GM12878 (cell line): ENCODE data around the gene HMBS. TPM values are rescaled to one million over a fixed set of nuclear protein-coding genes. Genes with fewer than 3 reads are reported as not detected.

Experiments used
- ATAC-seq: fragments of 200-7000 bp; cut with Tn5 transposase; 3 replicates; pipeline ENCODE4 v1.9.1; 2020; ENCODE audit warnings: mild to moderate bottlenecking, moderate library complexity
- BruUV-seq: library from RNA; stranded (reverse); fragments of 400-500 nt; replicated peaks from 2 replicates; lab custom pipeline; 2021; lab: Mats Ljungman, UMichigan
- CTCF ChIA-PET: fragments of 300-600 bp; sonication (Branson Sonifier 250); formaldehyde crosslinking; extraction: SDS; loops from one replicate; lab custom pipeline; 2021; ENCODE audit warnings: inconsistent platforms; lab: Yijun Ruan, JAX
- POLR2A ChIA-PET: fragments of 350-600 bp; formaldehyde crosslinking; extraction: SDS; loops from one replicate; lab custom pipeline; 2021; ENCODE audit warnings: inconsistent platforms; lab: Charles Lee
- RAD21 ChIA-PET: fragments of 300-600 bp; sonication (Branson Sonifier 250); formaldehyde crosslinking; loops from one replicate; lab custom pipeline; 2023; ENCODE audit warnings: antibody characterized with exemption; ENCODE audit not compliant: unreplicated experiment; lab: Charles Lee
- SMC1A ChIA-PET: fragments of 300-600 bp; sonication (Branson Sonifier 250); formaldehyde crosslinking; loops from one replicate; lab custom pipeline; 2023; ENCODE audit not compliant: unreplicated experiment, uncharacterized antibody; lab: Charles Lee
- DNase-seq: peaks from one replicate; pipeline ENCODE4 v3.0.0-alpha.2; 2011; ENCODE audit warnings: low read depth, low spot score
- FAIRE-seq: peaks from 3 replicates; lab custom pipeline; 2011; peaks lifted over from hg19 to GRCh38; lab: Jason Lieb, UNC
- H2AFZ ChIP-seq: 2 replicates; pipeline ENCODE4 v1.6.0; 2011; ENCODE audit warnings: low read depth, low read length, control low read depth; ENCODE audit not compliant: control insufficient read depth
- H3K27ac ChIP-seq: 2 replicates; pipeline ENCODE4 v1.5.1; 2011; ENCODE audit warnings: control low read depth; ENCODE audit not compliant: control insufficient read depth, insufficient read depth
- H3K27me3 ChIP-seq, 2 experiments: replicated peaks in 1 of 2; 2 replicates each; pipeline versions ENCODE4 v1.6.0 to v1.6.1; 2011; ENCODE audit warnings: low read length in 1 of 2; ENCODE audit not compliant: control insufficient read depth in 2 of 2, insufficient read depth in 2 of 2
- H3K36me3 ChIP-seq, 2 experiments: 2 replicates each; pipeline ENCODE4 v1.5.1; 2011; ENCODE audit warnings: low read length in 1 of 2; ENCODE audit not compliant: control insufficient read depth in 2 of 2, insufficient read depth in 2 of 2
- H3K4me1 ChIP-seq: 2 replicates; pipeline ENCODE4 v1.6.1; 2011; ENCODE audit warnings: mild to moderate bottlenecking, low read length, moderate library complexity, mixed read lengths; ENCODE audit not compliant: control insufficient read depth, insufficient read depth
- H3K4me2 ChIP-seq: 2 replicates; pipeline ENCODE4 v1.6.0; 2011; ENCODE audit warnings: control low read depth; ENCODE audit not compliant: control insufficient read depth, insufficient read depth
- H3K4me3 ChIP-seq: fragments of 200-600 bp; sonication (generic); 2 replicates; pipeline ENCODE4 v1.5.1; 2016
- H3K79me2 ChIP-seq: 2 replicates; pipeline ENCODE4 v1.6.0; 2011; ENCODE audit warnings: low read length; ENCODE audit not compliant: control insufficient read depth, insufficient read depth
- H3K9ac ChIP-seq: 2 replicates; pipeline ENCODE4 v1.8.0; 2011; ENCODE audit warnings: low read length, control low read depth, mixed read lengths; ENCODE audit not compliant: control insufficient read depth, insufficient read depth
- H3K9me3 ChIP-seq: replicated peaks from 3 replicates; pipeline ENCODE4 v1.5.1; 2011; ENCODE audit warnings: mild to moderate bottlenecking, low read length; ENCODE audit not compliant: control insufficient read depth, insufficient read depth
- H4K20me1 ChIP-seq: 2 replicates; pipeline ENCODE4 v1.6.0; 2011; ENCODE audit not compliant: control insufficient read depth, insufficient read depth
- CBX3 ChIP-seq: fragments of 200-600 bp; sonication (generic); IDR thresholded peaks from 2 replicates; pipeline ENCODE4 v1.6.1; 2016; ENCODE audit warnings: low read depth, borderline replicate concordance
- IRF4 ChIP-seq: IDR thresholded peaks from 2 replicates; pipeline ENCODE4 v1.6.1; 2011; ENCODE audit warnings: low read depth, low read length
- MEF2B ChIP-seq: fragments of 450-650 bp; IDR thresholded peaks from 2 replicates; pipeline ENCODE4 v1.6.1; 2018; ENCODE audit warnings: mild to moderate bottlenecking, moderate library complexity; ENCODE audit not compliant: partially characterized antibody, poor library complexity, severe bottlenecking
- NR2F1 ChIP-seq: fragments of 450-650 bp; conservative IDR thresholded peaks from 2 replicates; pipeline ENCODE4 v1.6.1; 2017; ENCODE audit warnings: mild to moderate bottlenecking
- PML ChIP-seq: IDR thresholded peaks from 2 replicates; pipeline ENCODE4 v1.6.1; 2012; ENCODE audit warnings: low read length, inconsistent platforms
- POU2F2 ChIP-seq: IDR thresholded peaks from 3 replicates; pipeline ENCODE4 v1.6.1; 2011; ENCODE audit warnings: low read depth, mild to moderate bottlenecking, low read length, borderline replicate concordance
- RAD21 ChIP-seq: IDR thresholded peaks from 2 replicates; pipeline ENCODE4 v1.6.1; 2011; ENCODE audit warnings: mild to moderate bottlenecking, low read depth, low read length, moderate library complexity; ENCODE audit not compliant: insufficient read depth
- RAD51 ChIP-seq: fragments of 450-650 bp; IDR thresholded peaks from 2 replicates; pipeline ENCODE4 v1.6.1; 2016; ENCODE audit warnings: moderate library complexity, mild to moderate bottlenecking, inconsistent platforms
- TCF3 ChIP-seq: IDR thresholded peaks from 2 replicates; pipeline ENCODE4 v1.6.1; 2012; ENCODE audit warnings: low read depth, mild to moderate bottlenecking, low read length, borderline replicate concordance; ENCODE audit not compliant: insufficient read depth
- ZBED1 ChIP-seq: IDR thresholded peaks from 2 replicates; pipeline ENCODE4 v1.6.1; 2016; ENCODE audit warnings: borderline replicate concordance
- ZNF274 ChIP-seq: IDR thresholded peaks from one replicate; pipeline ENCODE4 v1.8.0; 2011; ENCODE audit not compliant: insufficient read length, insufficient read depth
- ZNF384 ChIP-seq: IDR thresholded peaks from 2 replicates; pipeline ENCODE4 v1.6.1; 2012; ENCODE audit warnings: low read depth, mild to moderate bottlenecking, low read length, improper control_type of control experiment, borderline replicate concordance
- ZNF622 ChIP-seq: fragments of 450-650 bp; IDR thresholded peaks from 2 replicates; pipeline ENCODE4 v1.6.1; 2017; ENCODE audit warnings: mild to moderate bottlenecking, inconsistent platforms
- whole genome bisulfite sequencing: methylation state at CpG from one replicate; pipeline ENCODE4 v1.1.6; 2016; ENCODE audit warnings: low lambda C conversion rate; ENCODE audit not compliant: insufficient replicate concordance, insufficient coverage; ENCODE audit errors: missing lambda C conversion rate; 5-methylcytosine and 5-hydroxymethylcytosine counted together
- in situ Hi-C: fragments of 300-500 bp; cut with MboI; formaldehyde crosslinking; loops from 9 replicates; pipeline ENCODE4 v1.14.3; 2018; ENCODE audit warnings: mixed read lengths
- intact Hi-C: fragments of 100-400 bp; cut with micrococcal nuclease; formaldehyde crosslinking; loops from one replicate; pipeline ENCODE4 v1.14.2; 2022; ENCODE audit not compliant: unreplicated experiment
- polyA plus RNA-seq, 11 experiments: library from polyadenylated mRNA; depleted of rRNA in 4 of 11; unstranded in 6 of 11; stranded (reverse) in 5 of 11; fragments of >200 nt; fragmentation: Nextera tagmentation in 4 of 11; fragmentation: Illumina TruSeq in 1 of 11; extraction: Ambion mirVana in 4 of 11; extraction: Trizol in 1 of 11; gene quantifications; 1 replicate in 1 of 11; 2 replicates in 10 of 11; pipeline versions ENCODE4 v1.2.1 to v1.2.3, GENCODE V29; 2011 to 2016; ENCODE audit warnings: inconsistent platforms in 2 of 11, missing spikeins in 2 of 11, low read depth in 1 of 11
- total RNA-seq, 4 experiments: library from RNA; depleted of rRNA in 3 of 4; stranded (reverse); fragments of >200 nt in 3 of 4; fragmentation: Illumina TruSeq in 1 of 4; extraction: Trizol in 1 of 4; gene quantifications; 2 replicates each; pipeline versions ENCODE4 v1.2.1 to v1.2.3, GENCODE V29; 2013 to 2021
- TF ChIP-seq, protein P1 (sequence below): IDR thresholded peaks from 2 replicates; pipeline ENCODE4 v1.6.1; 2011; ENCODE audit warnings: low read depth, low read length, improper control_type of control experiment, borderline replicate concordance
- TF ChIP-seq, protein P2 (sequence below): IDR thresholded peaks from 2 replicates; pipeline ENCODE4 v1.6.1; 2012; ENCODE audit warnings: low read depth, low read length, improper control_type of control experiment
- TF ChIP-seq, protein P3 (sequence below): fragments of 450-650 bp; formaldehyde crosslinking; IDR thresholded peaks from 2 replicates; pipeline ENCODE4 v1.4.0; 2022; ENCODE audit warnings: mild to moderate bottlenecking, moderate library complexity
- TF ChIP-seq, protein P4 (sequence below): IDR thresholded peaks from 2 replicates; pipeline ENCODE4 v1.6.1; 2011; ENCODE audit warnings: borderline replicate concordance, low read depth, mild to moderate bottlenecking, moderate library complexity, mixed read lengths, low read length; ENCODE audit not compliant: insufficient read depth; ENCODE audit errors: extremely low read length

HMBS gene
- total and polyA plus RNA-seq, 10 of the 15 experiments (the other 5 are each of a cell fraction or from before 2014, with no cell fraction given): 17.7 to 96.7 (median 49.7) TPM

DNA sequence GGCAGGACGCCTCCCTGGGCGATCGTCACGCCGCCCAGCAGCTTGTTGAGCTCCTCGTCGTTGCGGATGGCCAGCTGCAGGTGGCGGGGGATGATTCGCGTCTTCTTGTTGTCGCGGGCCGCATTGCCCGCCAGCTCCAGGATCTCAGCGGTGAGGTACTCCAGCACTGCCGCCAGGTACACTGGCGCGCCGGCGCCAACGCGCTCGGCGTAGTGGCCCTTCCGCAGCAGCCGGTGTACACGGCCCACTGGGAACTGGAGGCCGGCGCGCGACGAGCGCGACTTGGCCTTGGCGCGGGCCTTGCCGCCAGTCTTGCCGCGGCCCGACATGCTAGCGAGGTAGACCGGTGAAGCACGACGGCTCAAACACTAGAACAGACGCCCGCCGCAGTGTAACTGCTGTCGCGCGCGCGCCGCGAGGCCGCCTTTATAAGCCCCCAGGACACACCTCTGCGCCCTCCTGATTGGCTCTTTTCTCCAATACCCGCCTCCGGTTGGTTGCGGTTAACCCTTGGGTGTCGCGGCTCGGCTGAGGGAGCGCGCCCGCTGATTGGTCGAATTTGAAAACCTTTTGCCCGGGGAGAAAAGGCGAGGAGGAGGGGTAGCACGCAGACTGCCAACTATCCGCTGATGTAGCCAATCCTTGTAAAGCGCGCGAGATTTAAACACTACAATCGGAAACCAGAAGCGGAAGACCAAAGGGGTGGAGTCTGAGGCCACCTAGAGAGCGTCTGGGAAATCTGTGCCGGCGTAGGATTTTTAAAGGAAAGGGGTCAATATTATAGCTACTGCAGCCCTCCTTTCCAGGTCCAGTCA, 10.6 kb downstream of the HMBS start:
- CTCF ChIA-PET: interaction anchor here (0.5 to 2.4 kb wide), 12 partner anchors 10 to 230 kb away, joined by 3 to 11 read pairs (median 3); partner anchors contain the start of genes C2CD2L, HINFP, HMBS and VPS11
- 2% methylated on average over 65 of the region's 79 CpGs for WGBS
- TF ChIP-seq, protein P1, sequence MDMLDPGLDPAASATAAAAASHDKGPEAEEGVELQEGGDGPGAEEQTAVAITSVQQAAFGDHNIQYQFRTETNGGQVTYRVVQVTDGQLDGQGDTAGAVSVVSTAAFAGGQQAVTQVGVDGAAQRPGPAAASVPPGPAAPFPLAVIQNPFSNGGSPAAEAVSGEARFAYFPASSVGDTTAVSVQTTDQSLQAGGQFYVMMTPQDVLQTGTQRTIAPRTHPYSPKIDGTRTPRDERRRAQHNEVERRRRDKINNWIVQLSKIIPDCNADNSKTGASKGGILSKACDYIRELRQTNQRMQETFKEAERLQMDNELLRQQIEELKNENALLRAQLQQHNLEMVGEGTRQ: no peak
- TF ChIP-seq, protein P2, sequence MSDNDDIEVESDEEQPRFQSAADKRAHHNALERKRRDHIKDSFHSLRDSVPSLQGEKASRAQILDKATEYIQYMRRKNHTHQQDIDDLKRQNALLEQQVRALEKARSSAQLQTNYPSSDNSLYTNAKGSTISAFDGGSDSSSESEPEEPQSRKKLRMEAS: 0 out of 2 replicates have a peak, but pooled peaks have one; percentile 26
- TF ChIP-seq IRF4 (no peak), RAD21 (no peak), ZNF384 (no peak), MEF2B (no peak), POU2F2 (peak; percentile 98), NR2F1 (0 out of 2 replicates have a peak, but pooled peaks have one; percentile 15), ZNF274 (no peak), PML (peak; percentile 100), ZNF622 (no peak), RAD51 (no peak), CBX3 (no peak), TCF3 (peak; percentile 94; the same call in 1 of the 2 replicates), ZBED1 (peak; percentile 97)
- TF ChIP-seq, protein P3, sequence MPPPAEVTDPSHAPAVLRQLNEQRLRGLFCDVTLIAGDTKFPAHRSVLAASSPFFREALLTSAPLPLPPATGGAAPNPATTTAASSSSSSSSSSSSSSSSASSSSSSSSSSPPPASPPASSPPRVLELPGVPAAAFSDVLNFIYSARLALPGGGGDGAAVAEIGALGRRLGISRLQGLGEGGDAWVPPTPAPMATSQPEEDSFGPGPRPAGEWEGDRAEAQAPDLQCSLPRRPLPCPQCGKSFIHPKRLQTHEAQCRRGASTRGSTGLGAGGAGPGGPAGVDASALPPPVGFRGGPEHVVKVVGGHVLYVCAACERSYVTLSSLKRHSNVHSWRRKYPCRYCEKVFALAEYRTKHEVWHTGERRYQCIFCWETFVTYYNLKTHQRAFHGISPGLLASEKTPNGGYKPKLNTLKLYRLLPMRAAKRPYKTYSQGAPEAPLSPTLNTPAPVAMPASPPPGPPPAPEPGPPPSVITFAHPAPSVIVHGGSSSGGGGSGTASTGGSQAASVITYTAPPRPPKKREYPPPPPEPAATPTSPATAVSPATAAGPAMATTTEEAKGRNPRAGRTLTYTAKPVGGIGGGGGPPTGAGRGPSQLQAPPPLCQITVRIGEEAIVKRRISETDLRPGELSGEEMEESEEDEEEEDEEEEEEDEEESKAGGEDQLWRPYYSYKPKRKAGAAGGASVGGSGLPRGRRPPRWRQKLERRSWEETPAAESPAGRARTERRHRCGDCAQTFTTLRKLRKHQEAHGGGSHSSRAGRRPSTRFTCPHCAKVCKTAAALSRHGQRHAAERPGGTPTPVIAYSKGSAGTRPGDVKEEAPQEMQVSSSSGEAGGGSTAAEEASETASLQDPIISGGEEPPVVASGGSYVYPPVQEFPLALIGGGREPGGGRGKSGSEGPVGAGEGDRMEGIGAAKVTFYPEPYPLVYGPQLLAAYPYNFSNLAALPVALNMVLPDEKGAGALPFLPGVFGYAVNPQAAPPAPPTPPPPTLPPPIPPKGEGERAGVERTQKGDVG (CRISPR knock-in tag): no peak
- TF ChIP-seq, protein P4, sequence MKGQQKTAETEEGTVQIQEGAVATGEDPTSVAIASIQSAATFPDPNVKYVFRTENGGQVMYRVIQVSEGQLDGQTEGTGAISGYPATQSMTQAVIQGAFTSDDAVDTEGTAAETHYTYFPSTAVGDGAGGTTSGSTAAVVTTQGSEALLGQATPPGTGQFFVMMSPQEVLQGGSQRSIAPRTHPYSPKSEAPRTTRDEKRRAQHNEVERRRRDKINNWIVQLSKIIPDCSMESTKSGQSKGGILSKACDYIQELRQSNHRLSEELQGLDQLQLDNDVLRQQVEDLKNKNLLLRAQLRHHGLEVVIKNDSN: no peak

More for the DNA sequence above, 10.6 kb downstream of the HMBS start:
- TSS peak; percentile 84 for BruUV-seq
- Histone ChIP-seq H4K20me1 (no peaks in the 10 kb centered on the region), H3K36me3 (peaks cover 14 to 16% of the 10 kb centered on the region in 2 experiments), H3K9me3 (no peaks in the 10 kb centered on the region), H3K4me1 (peaks cover 25% of the 10 kb centered on the region), H3K4me3 (peak overlapping the region; percentile 83), H3K9ac (peak overlapping the region; percentile 88), H2AFZ (no peak overlapping the region), H3K27ac (peak overlapping the region; percentile 60), H3K79me2 (peaks cover 36% of the 10 kb centered on the region), H3K4me2 (peak overlapping the region; percentile 56), H3K27me3 (no peaks in the 10 kb centered on the region)
- RAD21 ChIA-PET: interaction anchor here (0.7 to 1.5 kb wide), 7 partner anchors 10 to 243 kb away, joined by 3 to 6 read pairs (median 5); partner anchors contain the start of genes C2CD2L, HINFP, HMBS and NLRX1
- ATAC-seq (peak; percentile 89), FAIRE-seq (peak; percentile 98), DNase-seq (peak; percentile 99)
- SMC1A ChIA-PET: interaction anchor here (1.0 to 1.8 kb wide), 4 partner anchors 12 to 101 kb away, joined by 3 to 6 read pairs (median 3); partner anchors contain the start of genes C2CD2L, HINFP and VPS11
- POLR2A ChIA-PET: interaction anchor here (0.5 to 6.8 kb wide), 10 partner anchors 10 to 228 kb away, joined by 3 to 69 read pairs (median 4); partner anchors contain the start of genes C2CD2L, HMBS and VPS11
- in situ Hi-C loops (no loop called here), intact Hi-C loops (loop anchor here (1.0 to 2.0 kb wide), 3 partner anchors 28 to 228 kb away; partner anchors contain the start of genes HYOU1 and VPS11)
